GM23338 (cell line): Measurements from ENCODE around the gene TPH2.

Source experiments
- CREB1 ChIP-seq: fragments of 250-450 bp; sonication (Bioruptor Pico); IDR thresholded peaks from 2 replicates; pipeline ENCODE4 v1.5.0; 2020; ENCODE audit warnings: low read depth, mild to moderate bottlenecking, moderate library complexity
- CTCF ChIP-seq, 2 experiments: fragments of 200-600 bp in 1 of 2; sonication (generic) in 1 of 2; conservative IDR thresholded peaks; 2 replicates each; pipeline versions ENCODE4 v1.5.1 to v1.6.1; 2016 to 2017; ENCODE audit warnings: antibody characterized with exemption in 2 of 2, low read depth in 2 of 2, mild to moderate bottlenecking in 2 of 2, moderate library complexity in 1 of 2
- EZH2 ChIP-seq: fragments of 200-600 bp; sonication (generic); IDR thresholded peaks from one replicate; pipeline ENCODE4 v1.8.0; 2017; ENCODE audit warnings: antibody characterized with exemption, mild to moderate bottlenecking, low read depth; ENCODE audit not compliant: unreplicated experiment
- EZH2phosphoT487 ChIP-seq: fragments of 200-600 bp; sonication (generic); IDR thresholded peaks from one replicate; pipeline ENCODE4 v1.8.1; 2018; ENCODE audit warnings: antibody characterized with exemption; ENCODE audit not compliant: unreplicated experiment
- NANOG ChIP-seq: IDR thresholded peaks from 2 replicates; pipeline ENCODE4 v1.6.1; 2016; ENCODE audit warnings: antibody characterized with exemption, borderline replicate concordance
- POLR2AphosphoS5 ChIP-seq: IDR thresholded peaks from 2 replicates; pipeline ENCODE4 v1.6.1; 2016; ENCODE audit warnings: antibody characterized with exemption, low read depth
- REST ChIP-seq: IDR thresholded peaks from one replicate; pipeline ENCODE4 v1.6.1; 2018; ENCODE audit warnings: antibody characterized with exemption; ENCODE audit not compliant: unreplicated experiment

DNA sequence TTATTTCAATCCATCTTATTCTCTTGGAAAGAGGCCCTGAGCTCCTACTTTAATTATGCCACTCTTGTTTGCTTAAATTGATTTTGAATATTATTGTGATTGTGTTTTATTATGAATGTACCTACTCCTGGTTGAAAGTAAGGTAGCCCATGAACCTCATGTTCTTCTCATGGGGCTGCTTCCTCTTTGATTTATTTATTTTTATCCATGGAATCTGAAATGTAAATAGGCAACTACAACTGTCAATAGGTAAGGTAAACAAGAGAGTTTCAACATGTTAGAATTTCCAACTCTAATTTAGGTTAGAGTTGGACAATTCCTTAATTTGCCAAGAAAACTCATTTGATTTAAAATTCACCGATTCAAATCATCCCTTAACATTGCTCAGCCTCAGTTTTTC lies 16.2 kb downstream of the TPH2 start:
- TF ChIP-seq CTCF (conservative IDR thresholded peaks at IDR 0.05; ENCODE audit: low read depth in 2 of 2) = no peak
- no peak for TF ChIP-seq EZH2
- no peak for TF ChIP-seq REST
- TF ChIP-seq POLR2AphosphoS5 = no peak
- TF ChIP-seq CREB1 (CRISPR knock-in tag) = no peak
- no peak for TF ChIP-seq NANOG
- no peak for TF ChIP-seq EZH2phosphoT487
